ENCODE data around the gene TSPYL4. TPM values are rescaled to one million over a fixed set of nuclear protein-coding genes. Genes with fewer than 3 reads are reported as not detected.
"Not testable (repeated sequence)": the region's sequence is repeated elsewhere in the genome, so short reads cannot be mapped to it uniquely, and the experiment has no call there.

The TSPYL4 gene
- polyA plus RNA-seq (ENCODE audit: insufficient read depth in 1 of 5, insufficient read length in 5 of 5, low replicate concordance in 1 of 5), result 10 to 100 TPM; 40.7 to 56.4 (median 47.4) TPM
- long read RNA-seq, donor 1, full-length matches to known transcripts, result 168 of 168 reads
- long read RNA-seq, donor 1, partial matches to known transcripts, result 0 of 168 reads
- long read RNA-seq, donor 1, other reads (novel, unspliced or antisense), result 0 of 168 reads
- long read RNA-seq, donor 2, full-length matches to known transcripts, result 94 of 94 reads
- long read RNA-seq, donor 2, partial matches to known transcripts, result 0 of 94 reads
- long read RNA-seq, donor 2, other reads (novel, unspliced or antisense), result 0 of 94 reads
- long read RNA-seq, donor 3, full-length matches to known transcripts, result 138 of 138 reads
- long read RNA-seq, donor 3, partial matches to known transcripts, result 0 of 138 reads
- long read RNA-seq, donor 3, other reads (novel, unspliced or antisense), result 0 of 138 reads
- long read RNA-seq, donor 4, full-length matches to known transcripts, result 90 of 90 reads
- long read RNA-seq, donor 4, partial matches to known transcripts, result 0 of 90 reads
- long read RNA-seq, donor 4, other reads (novel, unspliced or antisense), result 0 of 90 reads
- long read RNA-seq, donor 5, full-length matches to known transcripts, result 166 of 166 reads
- long read RNA-seq, donor 5, partial matches to known transcripts, result 0 of 166 reads
- long read RNA-seq, donor 5, other reads (novel, unspliced or antisense), result 0 of 166 reads
- long read RNA-seq, donor 6, full-length matches to known transcripts, result 173 of 173 reads
- long read RNA-seq, donor 6, partial matches to known transcripts, result 0 of 173 reads
- long read RNA-seq, donor 6, other reads (novel, unspliced or antisense), result 0 of 173 reads
- long read RNA-seq, donor 7, full-length matches to known transcripts, result 80 of 80 reads
- long read RNA-seq, donor 7, partial matches to known transcripts, result 0 of 80 reads
- long read RNA-seq, donor 7, other reads (novel, unspliced or antisense), result 0 of 80 reads
- long read RNA-seq, donor 8, full-length matches to known transcripts, result 54 of 54 reads
- long read RNA-seq, donor 8, partial matches to known transcripts, result 0 of 54 reads
- long read RNA-seq, donor 8, other reads (novel, unspliced or antisense), result 0 of 54 reads

DNA sequence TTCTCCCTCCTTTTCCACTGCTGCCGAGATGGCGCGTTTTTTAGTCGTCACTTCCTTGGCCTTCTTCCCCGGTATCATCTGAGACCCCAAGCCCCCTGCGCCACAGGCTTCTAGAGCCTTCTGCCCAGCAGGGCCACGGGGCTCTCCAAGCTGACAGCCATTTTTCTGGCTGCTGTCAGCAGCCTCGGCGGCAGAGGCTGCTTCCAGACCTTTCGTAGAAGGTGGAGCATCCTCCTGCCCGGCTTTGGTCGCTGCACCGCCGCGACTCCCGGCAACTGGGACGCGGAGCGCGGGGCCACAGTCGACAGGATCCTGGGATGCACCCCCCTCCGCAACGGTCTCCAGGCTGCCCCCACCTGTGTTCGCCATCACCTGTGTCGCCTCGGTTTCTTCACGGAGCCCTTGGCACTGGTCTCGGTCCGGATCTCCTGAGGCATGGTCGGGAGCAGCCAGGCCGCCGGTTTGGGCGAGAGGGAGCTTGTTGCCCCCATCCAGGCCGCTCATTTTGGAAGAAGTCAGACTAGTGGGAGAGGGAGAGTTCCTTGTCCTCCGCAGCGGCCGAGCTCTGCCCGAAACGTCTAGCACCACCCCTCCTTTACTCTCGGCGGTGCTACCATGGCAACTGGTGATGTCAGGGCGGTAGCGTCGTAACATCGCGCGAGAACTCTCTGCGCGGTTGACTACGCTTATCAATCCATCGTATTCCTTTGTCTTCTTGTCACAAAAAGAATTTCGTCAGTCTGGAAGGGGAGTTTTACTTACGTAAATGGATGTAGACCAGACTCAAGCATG lies at the start of gene TSPYL4:
Gene TSPYL4, minus strand, starts transcription at position 571 of the 792 bp plus-strand sequence. Its CDS starts 67 bp downstream, at position 504.
- peak; percentile 96 to 98 for DNase-seq

- no peak for DNase-seq
Observed at GRCh38 chr6:116301104-116301503, 47.2 kb upstream of the TSPYL4 start.

GRCh38 chr6:116300566-116300965 lies 46.7 kb upstream of the TSPYL4 start:
- DNase-seq, result no peak

GRCh38 chr6:116298973-116299372 lies 45.1 kb upstream of the TSPYL4 start:
- DNase-seq, result no peak

- no peak for DNase-seq
Observed at GRCh38 chr6:116298273-116298672, 44.4 kb upstream of the TSPYL4 start.

GRCh38 chr6:116292553-116292952 lies 38.7 kb upstream of the TSPYL4 start:
- DNase-seq, result no peak

GRCh38 chr6:116291701-116292396 lies 38.0 kb upstream of the TSPYL4 start:
- no peak for DNase-seq

- DNase-seq, result no peak
Observed at GRCh38 chr6:116290799-116291198, 36.9 kb upstream of the TSPYL4 start.

- no peak for DNase-seq
Observed at GRCh38 chr6:116289876-116290275, 36.0 kb upstream of the TSPYL4 start.

GRCh38 chr6:116287689-116288282 lies 33.9 kb upstream of the TSPYL4 start:
- no peak for DNase-seq

GRCh38 chr6:116286773-116287358 lies 33.0 kb upstream of the TSPYL4 start:
- DNase-seq, result no peak

GRCh38 chr6:116284984-116285383 lies 31.1 kb upstream of the TSPYL4 start:
- not testable (repeated sequence) for DNase-seq

DNA sequence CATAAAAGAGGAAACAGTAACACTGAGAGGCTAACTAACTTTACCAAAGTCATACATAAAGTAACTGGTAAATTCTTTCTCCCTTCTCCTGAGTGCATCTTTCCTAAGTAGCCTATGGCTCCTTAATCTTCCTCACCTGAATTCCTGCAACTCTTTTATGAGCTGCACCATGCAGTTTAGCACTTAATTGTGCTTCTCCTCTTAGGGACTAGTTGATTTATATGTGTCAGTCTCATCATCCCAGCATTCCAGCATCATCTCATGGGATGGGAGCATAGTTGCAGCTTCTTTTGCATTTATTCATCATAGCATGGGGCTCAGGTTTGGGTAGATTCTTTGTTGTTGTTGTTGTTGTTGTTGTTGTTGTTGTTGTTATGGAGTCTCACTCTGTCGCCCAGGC lies 29.3 kb upstream of the TSPYL4 start:
- DNase-seq, result no peak

DNA sequence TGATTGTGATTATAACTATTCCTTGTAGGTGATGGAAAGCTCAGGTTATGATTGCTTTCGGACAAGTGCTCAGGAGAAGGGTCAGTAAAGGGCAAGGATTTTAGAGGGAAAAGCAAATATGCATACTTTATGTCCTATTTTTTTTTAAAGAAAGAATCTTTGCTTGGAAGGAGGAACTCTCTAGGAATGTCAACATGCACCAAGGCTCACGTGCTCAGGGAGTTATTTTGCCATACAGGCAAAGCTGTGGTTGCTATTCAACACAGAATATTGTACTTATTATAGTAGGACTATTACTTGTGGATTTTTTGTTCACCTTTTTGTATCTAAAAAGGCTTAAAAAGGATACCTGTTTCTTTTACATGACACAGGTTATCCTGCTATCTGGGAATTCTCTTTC lies 28.8 kb upstream of the TSPYL4 start:
- no peak for DNase-seq

- no peak for DNase-seq
Observed at GRCh38 chr6:116280933-116281316, 27.1 kb upstream of the TSPYL4 start.

DNA sequence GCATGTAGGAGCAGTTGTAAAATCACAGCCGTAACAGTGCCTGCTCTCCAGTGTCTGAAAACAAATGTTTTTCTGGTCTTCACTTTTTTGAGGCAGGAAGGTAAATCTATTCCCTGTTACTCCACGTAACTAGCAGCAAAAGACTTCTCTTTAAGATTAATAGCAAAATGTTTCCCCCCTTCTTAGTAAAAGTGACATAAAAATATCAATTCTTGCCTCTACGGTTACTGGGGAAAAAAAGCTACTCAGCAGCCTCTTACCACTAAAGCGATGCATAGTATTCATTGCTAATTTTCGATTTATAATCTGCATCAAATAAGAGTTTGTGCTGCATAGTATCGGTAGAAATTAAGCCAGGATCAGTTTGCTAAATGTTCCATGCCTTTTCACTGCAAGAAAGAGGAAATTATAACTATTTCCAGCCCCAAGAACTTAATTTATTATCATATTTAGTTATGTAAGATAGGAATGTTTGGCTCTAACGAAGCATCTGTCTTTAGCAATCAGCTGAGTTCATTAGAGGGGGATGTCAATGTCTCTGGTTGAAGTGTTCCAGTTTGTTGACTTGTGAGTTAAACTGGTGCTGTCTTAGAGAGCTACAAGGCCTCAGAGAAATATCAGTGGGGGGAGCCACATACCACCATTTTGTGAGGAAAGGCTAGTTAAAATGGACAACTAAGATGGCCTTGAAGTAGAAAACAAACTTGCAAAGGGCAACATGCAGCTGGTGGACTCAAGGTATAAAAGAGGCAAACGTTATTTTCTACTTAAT lies 26.5 kb upstream of the TSPYL4 start:
- DNase-seq, result peak; percentile 35 to 41

DNA sequence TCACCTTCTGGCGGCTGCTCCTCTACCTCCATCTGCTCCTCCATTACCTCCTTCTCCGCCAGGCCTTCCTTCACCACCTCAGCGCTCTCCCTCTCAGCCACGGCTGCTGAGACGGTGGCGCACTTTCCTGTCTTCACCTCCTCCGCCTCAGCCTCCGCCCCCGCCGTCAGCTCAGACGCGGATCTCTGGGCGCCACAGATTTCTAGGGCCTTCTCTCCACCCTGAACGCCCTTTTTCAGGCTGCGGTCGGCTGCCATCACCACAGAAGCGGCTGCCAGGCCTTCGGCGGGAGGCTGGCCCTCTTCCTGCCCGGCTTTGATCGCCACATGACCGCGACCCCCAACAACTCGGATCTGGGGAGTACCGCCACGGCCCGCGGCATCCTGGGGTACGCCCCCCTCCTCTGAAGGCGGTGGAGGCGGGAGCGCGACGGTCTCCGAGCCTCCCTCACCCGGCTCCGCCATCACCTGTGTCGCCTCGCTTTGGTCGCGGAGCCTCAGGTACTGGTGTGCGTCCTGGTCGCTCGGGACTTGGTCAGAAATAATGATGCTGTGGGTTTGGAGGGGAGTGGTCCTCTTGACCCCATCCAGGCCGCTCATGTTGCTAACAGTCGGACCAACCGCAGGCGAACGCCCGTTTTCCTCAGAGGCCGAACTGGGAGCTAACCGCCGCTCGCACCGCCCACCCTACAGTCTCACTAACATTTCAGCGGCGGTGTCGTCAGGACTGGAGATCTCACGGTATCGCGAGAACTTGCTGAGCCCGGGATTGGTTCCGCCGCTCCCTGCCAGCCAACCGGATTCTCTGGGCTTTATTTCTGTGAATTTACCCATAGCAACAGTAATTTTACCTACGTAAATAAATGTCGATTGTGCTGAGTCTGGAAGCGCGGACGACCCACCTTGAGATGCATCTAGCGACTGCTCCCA lies 25.6 kb upstream of the TSPYL4 start, which contains the start of gene TSPYL1:
Gene TSPYL1, minus strand, starts transcription at position 699 of the 929 bp plus-strand sequence. Its CDS starts 100 bp downstream, at position 599.
- DNase-seq, result peak; percentile 94 to 97

GRCh38 chr6:116278854-116279231 lies 25.0 kb upstream of the TSPYL4 start:
- peak; percentile 70 to 76 for DNase-seq

Measured in right lung (tissue), 10 donors.